Measurements from ENCODE around the gene NFYC.
"Not testable (repeated sequence)": the region's sequence is repeated elsewhere in the genome, so short reads cannot be mapped to it uniquely, and the experiment has no call there.

The NFYC gene

GRCh38 chr1:40665335-40666171, 26.0 kb upstream of the NFYC start, which contains the start of gene RIMS3:
RIMS3 (minus strand) TSS chr1:40665682; CDS start chr1:40641925, 23,757 bp downstream.
- DNase-seq (ENCODE audit: low spot score), result peak; percentile 97

- peak; percentile 85 for DNase-seq (ENCODE audit: low spot score)
These were observed 22.6 kb upstream of the NFYC start for GRCh38 chr1:40668769-40669525.

- no peak for DNase-seq (ENCODE audit: low spot score)
These were observed 18.1 kb upstream of the NFYC start for GRCh38 chr1:40673452-40673851.

- DNase-seq (ENCODE audit: low spot score), result no peak
These were observed 15.0 kb upstream of the NFYC start for GRCh38 chr1:40676501-40676900.

GRCh38 chr1:40679165-40679953, 12.1 kb upstream of the NFYC start:
- DNase-seq (ENCODE audit: low spot score), result no peak

- DNase-seq (ENCODE audit: low spot score), result no peak
These were observed 6.8 kb upstream of the NFYC start for GRCh38 chr1:40684669-40685068.

- DNase-seq (ENCODE audit: low spot score), result no peak
These were observed 4.4 kb upstream of the NFYC start for GRCh38 chr1:40687059-40687458.

- DNase-seq (ENCODE audit: low spot score), result no peak
These were observed 3.8 kb upstream of the NFYC start for GRCh38 chr1:40687661-40688060.

- no peak for DNase-seq (ENCODE audit: low spot score)
These were observed 1.8 kb upstream of the NFYC start for GRCh38 chr1:40689737-40690136.

GRCh38 chr1:40690771-40691537, 550 bp upstream of the NFYC start:
- no peak for DNase-seq (ENCODE audit: low spot score)

GRCh38 chr1:40692429-40692895, 958 bp downstream of the NFYC start:
- DNase-seq (ENCODE audit: low spot score), result peak; percentile 16

- no peak for DNase-seq (ENCODE audit: low spot score)
These were observed 1.9 kb downstream of the NFYC start for GRCh38 chr1:40693425-40693824.

- no peak for DNase-seq (ENCODE audit: low spot score)
These were observed 2.9 kb downstream of the NFYC start for GRCh38 chr1:40694353-40694874.

- no peak for DNase-seq (ENCODE audit: low spot score)
These were observed 4.8 kb downstream of the NFYC start for GRCh38 chr1:40696294-40696693.

GRCh38 chr1:40697436-40697835, 5.9 kb downstream of the NFYC start:
- no peak for DNase-seq (ENCODE audit: low spot score)

GRCh38 chr1:40699787-40700186, 8.3 kb downstream of the NFYC start:
- DNase-seq (ENCODE audit: low spot score), result no peak

- DNase-seq (ENCODE audit: low spot score), result no peak
These were observed 10.2 kb downstream of the NFYC start for GRCh38 chr1:40701684-40702083.

- DNase-seq (ENCODE audit: low spot score), result not testable (repeated sequence)
These were observed 11.3 kb downstream of the NFYC start for GRCh38 chr1:40702810-40703209.

GRCh38 chr1:40703316-40703715, 11.8 kb downstream of the NFYC start:
- DNase-seq (ENCODE audit: low spot score), result peak; percentile 67

- no peak for DNase-seq (ENCODE audit: low spot score)
These were observed 13.6 kb downstream of the NFYC start for GRCh38 chr1:40704817-40705733.
